ENCODE results near the gene PCAT6.
"Not testable (repeated sequence)": the region's sequence is repeated elsewhere in the genome, so short reads cannot be mapped to it uniquely, and the experiment has no call there.

Gene PCAT6

DNA sequence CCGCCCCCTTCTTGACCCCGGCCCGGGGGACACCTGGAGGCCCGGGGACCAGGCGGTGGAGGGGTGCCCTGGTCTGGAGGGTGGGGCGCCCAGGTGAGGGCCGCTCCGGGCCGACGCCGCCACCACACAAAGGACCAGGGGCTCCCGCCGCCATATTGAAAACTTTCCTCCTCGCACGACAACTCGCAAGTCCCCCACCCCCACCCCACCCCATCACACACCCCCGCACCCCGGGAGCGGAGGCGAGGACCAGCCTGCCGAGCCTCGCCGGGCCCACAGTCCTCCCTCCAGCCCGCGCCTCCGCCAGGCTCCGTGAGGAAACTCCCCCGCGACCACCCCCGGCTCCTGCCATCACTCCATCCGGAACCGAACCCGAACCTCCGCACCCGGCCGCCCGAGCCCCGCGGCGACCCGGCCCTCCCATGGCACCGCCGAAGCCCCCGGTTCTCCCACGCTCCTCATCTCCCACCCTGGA is 3.3 kb upstream of the PCAT6 start:
- peak; percentile 46 for DNase-seq (ENCODE audit: low spot score)

- DNase-seq (ENCODE audit: low spot score), result peak; percentile 69
These were observed 2.6 kb upstream of the PCAT6 start, which contains the start of gene KDM5B for GRCh38 chr1:202807926-202808757. Gene KDM5B (minus strand): TSS chr1:202808421. CDS start chr1:202808305, 116 bp downstream.

DNA sequence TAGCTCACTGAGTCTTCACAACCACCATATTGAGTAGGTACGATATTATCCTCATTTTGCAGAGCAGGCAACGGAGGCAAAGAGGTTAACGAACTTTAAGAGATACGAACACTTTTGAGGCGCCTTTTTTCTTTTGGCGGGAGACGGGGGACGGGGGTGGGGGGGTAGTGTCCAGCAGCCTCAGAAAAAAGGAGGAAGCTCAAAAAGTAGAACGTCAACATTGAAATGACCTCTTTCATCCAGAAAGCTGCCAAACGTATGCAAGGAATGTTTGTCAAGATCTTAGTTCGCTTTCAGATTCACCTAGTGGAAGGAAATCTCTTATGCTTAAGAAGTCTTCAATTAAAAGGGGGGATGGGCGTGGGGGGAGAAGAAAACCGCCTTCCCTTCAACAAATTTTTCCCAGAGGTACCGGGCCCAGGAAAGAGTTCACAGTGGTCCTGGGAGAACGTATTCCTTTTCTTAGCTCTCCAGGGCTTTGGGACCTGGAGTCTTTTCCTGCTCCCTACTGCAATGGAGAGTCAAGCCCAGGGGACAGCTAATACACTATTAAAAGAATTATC is 1.1 kb upstream of the PCAT6 start:
- no peak for DNase-seq (ENCODE audit: low spot score)

DNA sequence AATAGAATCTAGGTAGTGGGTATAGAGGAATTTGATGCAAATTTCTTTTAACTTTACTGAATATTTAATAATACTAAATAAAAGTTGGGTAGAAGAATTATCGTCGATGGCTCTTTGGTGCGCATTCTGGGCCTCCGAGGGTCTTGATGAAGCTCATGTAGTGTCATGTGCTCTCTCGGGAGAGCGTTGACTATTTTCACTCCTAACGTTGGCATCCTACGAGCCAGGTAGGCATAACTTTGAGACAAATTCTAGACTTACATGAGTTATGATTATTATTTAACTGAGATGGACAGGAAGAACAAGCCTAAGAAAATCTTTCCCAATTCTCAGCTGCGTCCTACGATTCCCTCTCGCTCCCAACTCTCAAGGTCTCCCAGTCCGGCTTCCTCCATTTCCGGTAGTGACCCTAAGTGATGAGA is 550 bp upstream of the PCAT6 start:
- no peak for DNase-seq (ENCODE audit: low spot score)

DNA sequence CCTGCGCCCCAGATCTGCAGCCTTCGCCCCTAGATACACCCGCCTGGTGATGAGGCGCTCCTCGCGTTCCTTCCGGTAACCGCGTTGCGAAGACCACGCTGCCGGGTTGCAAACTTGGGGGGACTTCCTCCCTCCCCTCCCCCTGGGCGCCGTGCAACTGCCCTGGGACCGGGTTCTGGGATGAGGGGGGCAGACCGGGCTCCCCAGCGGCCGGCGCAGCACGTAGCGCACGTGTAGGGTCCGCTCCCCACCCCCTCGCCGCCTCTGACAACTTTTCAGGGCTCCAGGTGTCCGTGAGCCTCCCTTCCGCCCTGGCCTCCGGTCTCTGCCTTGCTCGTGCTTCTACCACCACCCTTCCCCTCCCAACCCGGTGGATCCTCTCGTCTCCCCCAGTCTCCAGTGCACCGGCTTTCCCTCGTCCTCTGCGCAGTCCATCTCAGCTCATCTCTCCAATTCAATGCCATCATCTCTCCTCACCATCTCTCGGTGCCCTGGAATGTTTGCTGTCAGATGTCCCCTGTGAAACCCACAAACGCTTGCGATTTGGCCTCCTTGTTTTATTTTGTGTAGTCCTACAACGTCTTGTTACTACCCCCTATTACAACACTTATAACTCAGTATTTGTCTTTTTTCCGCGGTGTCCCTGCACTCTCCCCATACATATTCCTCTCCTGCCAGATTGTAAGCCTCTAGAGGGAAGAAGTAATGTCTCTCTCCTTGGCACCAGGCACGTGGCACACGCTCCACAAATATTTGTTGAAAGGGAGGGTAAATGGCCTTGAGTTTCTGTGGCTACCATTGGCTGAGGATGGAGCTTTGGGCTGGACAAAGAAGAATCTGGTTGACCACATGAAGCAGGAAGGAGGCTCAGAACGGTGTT is 782 bp downstream of the PCAT6 start:
- DNase-seq (ENCODE audit: low spot score), result no peak

DNA sequence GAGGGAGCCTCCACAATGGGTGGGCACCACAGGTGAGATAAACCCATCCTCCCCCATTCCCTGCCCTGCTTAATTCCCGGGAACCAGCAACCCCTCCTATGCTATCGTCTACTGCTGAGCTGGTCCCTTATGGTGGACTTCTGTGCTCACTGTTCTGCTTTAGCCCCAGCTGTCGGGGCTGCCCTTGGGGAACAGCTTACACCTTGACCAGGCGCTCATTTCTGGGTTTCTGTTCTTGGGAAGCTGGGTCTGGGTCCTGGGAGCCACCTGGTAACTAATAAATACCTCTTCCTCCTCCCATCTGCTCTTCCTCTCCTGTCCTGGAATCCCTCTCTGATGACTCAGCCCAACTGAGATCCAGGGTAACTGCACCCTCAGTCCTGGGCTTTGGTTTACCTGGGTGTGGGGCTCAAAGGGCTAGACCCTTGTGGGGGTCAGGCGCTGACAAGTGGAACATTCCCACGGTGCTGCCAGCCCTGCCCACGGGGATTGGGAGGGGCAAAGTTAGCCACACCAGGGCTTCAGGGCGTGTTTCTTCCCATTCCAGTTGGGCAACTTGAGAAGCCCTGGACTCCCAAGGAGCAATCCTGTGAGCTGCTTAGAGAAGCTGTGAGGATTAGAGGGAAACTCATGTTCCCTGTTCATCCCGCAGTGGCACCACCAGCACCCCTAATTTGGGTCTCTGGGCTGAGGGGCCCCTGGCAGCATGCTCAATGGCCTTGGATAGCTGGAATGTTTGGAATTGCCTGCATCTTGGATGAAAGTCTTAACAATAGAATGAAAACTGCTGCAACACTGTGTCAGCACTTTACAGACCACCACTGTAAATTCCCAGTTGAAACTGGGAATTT is 1.6 kb downstream of the PCAT6 start:
- peak; percentile 26 for DNase-seq (ENCODE audit: low spot score)

- no peak for DNase-seq (ENCODE audit: low spot score)
These were observed 4.4 kb downstream of the PCAT6 start for GRCh38 chr1:202815120-202815519.

GRCh38 chr1:202818819-202819218 is 8.1 kb downstream of the PCAT6 start:
- DNase-seq (ENCODE audit: low spot score), result no peak

DNA sequence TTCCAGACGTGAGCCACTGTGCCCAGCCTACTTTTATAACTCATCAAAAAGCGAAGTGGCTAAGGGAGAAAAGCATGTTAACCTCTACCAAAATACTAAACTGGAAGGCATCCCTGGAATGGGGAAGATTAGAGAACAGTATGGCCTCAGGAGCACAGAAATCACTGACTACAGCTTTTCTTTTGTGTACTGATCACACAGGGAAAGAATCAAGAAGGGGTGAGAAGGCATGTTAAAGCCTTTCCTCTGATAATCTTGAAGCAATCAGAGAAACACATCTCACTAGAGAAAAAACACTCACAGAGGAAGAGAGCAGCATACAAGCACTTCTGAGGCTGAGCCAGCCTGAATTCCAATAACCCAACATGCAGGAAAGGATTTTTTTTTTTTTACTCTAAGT is 10.7 kb downstream of the PCAT6 start:
- DNase-seq (ENCODE audit: low spot score), result no peak

DNA sequence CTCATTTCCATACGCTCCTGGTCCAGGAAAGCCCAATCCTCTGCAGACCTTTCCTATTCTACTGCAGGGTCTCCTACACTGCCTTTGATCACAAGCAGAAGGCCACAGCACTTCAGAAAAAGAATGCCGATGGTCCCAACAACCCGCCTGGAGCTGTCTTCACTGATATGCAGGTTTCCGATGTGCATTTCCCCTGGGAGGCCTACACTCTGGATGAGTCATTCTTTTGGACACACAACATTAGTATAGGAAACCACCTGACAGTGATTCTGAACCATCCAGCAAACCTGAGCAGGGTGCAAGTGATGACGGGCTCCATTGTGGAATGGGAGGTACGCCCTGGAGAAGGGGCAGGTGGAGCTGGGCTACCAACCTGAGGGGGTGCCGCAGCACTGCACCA is 15.0 kb downstream of the PCAT6 start:
- no peak for DNase-seq (ENCODE audit: low spot score)

- DNase-seq (ENCODE audit: low spot score), result not testable (repeated sequence)
These were observed 18.5 kb downstream of the PCAT6 start for GRCh38 chr1:202829223-202829622.

- no peak for DNase-seq (ENCODE audit: low spot score)
These were observed 21.2 kb downstream of the PCAT6 start for GRCh38 chr1:202831906-202832305.

DNA sequence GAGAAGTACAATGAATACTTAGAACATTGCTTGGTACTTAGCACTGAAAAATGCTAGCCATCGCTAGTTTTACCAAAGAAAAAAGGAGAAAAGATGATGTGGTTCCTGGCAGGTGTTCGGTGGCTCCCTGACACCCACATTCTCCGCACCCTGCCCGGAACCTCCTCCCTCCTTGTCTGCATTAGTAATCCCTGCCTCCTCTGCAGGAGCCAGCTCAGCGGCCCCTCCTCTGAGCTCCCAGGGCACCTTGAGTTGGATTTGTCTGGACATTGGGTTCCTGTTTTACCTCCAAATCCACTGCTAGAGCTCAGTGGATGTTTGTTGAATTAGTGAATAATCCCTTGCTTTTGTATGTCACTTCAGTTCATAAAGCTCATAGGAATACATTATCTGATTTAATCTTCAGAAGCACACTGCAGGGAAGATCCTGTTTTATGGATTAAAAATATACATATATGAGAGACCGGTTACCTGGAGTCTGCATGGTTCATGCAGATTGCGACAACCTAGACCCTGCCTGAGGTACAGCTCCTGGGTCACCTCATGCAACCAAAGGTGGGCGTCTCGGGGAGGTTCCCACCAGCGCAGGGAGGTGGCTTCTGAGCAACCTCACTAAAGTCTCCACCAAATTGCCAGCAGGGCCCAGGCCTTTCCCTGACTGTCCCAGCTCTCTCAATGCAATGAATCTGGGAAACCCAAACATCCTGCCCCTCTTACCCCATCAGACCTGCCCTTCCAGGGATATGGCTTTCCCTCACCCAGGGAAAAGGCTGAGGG is 24.2 kb downstream of the PCAT6 start:
- no peak for DNase-seq (ENCODE audit: low spot score)

- no peak for DNase-seq (ENCODE audit: low spot score)
These were observed 24.9 kb downstream of the PCAT6 start for GRCh38 chr1:202835548-202836072.

GRCh38 chr1:202836623-202837403 is 26.1 kb downstream of the PCAT6 start:
- DNase-seq (ENCODE audit: low spot score), result no peak

- no peak for DNase-seq (ENCODE audit: low spot score)
These were observed 27.1 kb downstream of the PCAT6 start for GRCh38 chr1:202837746-202838262.

GRCh38 chr1:202843081-202843480 is 32.3 kb downstream of the PCAT6 start:
- DNase-seq (ENCODE audit: low spot score), result no peak

DNA sequence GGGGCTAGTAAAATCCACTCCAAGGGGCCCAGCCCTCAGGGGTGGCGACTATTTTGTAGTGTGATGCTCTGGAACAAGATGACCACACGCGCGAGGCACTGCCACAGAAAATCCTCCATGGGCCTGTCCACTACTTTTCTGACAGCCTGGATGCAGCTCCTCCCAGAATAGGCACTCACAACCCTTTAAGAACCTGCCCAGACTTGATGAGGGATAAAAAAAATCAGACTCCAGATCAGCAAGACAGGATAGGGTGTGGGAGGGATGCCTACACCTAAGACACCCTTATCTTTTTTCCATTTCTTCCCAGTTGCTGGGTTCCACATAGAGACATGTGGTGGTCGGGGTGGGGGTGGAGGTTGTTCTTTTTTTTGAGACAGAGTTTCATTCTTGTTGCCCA is 33.5 kb downstream of the PCAT6 start:
- no peak for DNase-seq (ENCODE audit: low spot score)

DNA sequence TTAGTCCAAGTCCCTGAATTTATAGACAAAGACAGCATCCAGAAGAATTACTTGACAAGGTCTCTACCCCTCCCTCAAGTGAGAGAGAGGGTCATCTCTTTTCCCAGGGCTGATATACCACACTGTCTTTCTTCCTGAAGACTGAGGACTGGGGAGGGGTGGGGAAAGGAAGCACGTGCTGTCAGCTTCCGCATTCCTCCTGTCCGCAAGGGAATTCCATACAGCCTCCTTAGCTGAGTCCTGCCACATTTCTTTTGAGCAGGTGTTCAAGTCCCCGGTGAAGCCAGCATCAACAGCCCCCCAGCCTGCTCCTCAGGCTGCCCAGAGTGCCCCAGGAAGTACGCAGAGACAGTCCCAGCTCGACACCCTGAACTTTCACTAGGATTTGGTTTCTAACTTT is 34.2 kb downstream of the PCAT6 start:
- DNase-seq (ENCODE audit: low spot score), result no peak

DNA sequence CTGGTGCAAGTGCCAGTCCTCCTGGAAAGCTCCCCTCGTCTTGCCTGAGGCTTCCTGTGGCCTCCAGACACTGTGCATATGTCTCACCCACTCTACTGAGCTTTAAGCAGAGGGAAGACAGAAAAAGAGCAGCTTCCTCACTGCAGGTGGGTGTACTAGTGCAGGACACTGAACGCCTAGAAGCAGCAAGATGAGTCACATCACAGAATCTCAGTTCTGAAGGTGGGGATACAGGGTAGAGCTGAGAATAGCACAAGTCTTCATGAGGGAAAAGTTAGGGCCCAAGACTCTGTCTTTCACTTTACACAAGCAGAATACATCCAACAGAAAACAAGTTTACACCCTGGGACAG is 37.4 kb downstream of the PCAT6 start:
- no peak for DNase-seq (ENCODE audit: low spot score)
